Right atrium auricular region (tissue), 2 donors: Measurements from ENCODE around the gene MED12L. TPM values are rescaled to one million over a fixed set of nuclear protein-coding genes. Genes with fewer than 3 reads are reported as not detected.
A peak's percentile ranks its signal among the peaks of the same experiment; 100 is the strongest.
"Not testable (repeated sequence)": the region's sequence is repeated elsewhere in the genome, so short reads cannot be mapped to it uniquely, and the experiment has no call there.

Experiments used
- DNase-seq: peaks from one replicate; pipeline ENCODE4 v3.0.0-alpha.2; 2019; ENCODE audit warnings: low spot score
- H3K27ac ChIP-seq, 2 donors: fragments of 200-600 bp; sonication (generic); 1 replicate in 1 of 2; 2 replicates in 1 of 2; pipeline ENCODE4 v1.5.1; 2016 to 2019
- H3K27me3 ChIP-seq, 2 donors: fragments of 200-600 bp; sonication (generic); one replicate each; pipeline versions ENCODE4 v1.5.1 to v1.6.0; 2017 to 2019
- H3K36me3 ChIP-seq: fragments of 200-600 bp; sonication (generic); one replicate; pipeline ENCODE4 v1.5.1; 2016
- H3K4me1 ChIP-seq, 2 donors: fragments of 200-600 bp; sonication (generic); one replicate each; pipeline versions ENCODE4 v1.5.1 to v1.6.0; 2017 to 2019
- H3K4me3 ChIP-seq, 2 donors: fragments of 200-600 bp; sonication (generic); 1 replicate in 1 of 2; 2 replicates in 1 of 2; pipeline ENCODE4 v1.5.1; 2017 to 2019; ENCODE audit warnings: mild to moderate bottlenecking in 1 of 2, moderate library complexity in 1 of 2
- H3K9me3 ChIP-seq, 2 donors: fragments of 200-600 bp; sonication (generic); one replicate each; pipeline ENCODE4 v1.5.1; 2019
- CTCF ChIP-seq, 2 donors: fragments of 200-600 bp; sonication (generic); IDR thresholded peaks; one replicate each; pipeline ENCODE4 v1.5.1; 2019; ENCODE audit warnings: antibody characterized with exemption in 2 of 2
- total RNA-seq, 2 donors: library from RNA; depleted of rRNA; stranded (reverse); fragments of >200 nt; gene quantifications; one replicate each; pipeline ENCODE4 v1.1.0, GENCODE V29; 2016

MED12L gene
- total RNA-seq, 2 donors from 2014 or later = 0.07 to 0.35 TPM

GRCh38 chr3:151168269-151169094 is 83.0 kb downstream of the MED12L start:
- peak; percentile 69 for DNase-seq
- Histone ChIP-seq H3K36me3 (no peaks in the 10 kb centered on the region), H3K9me3 (no peaks in the 10 kb centered on the region), H3K4me1 (no peaks in the 10 kb centered on the region), H3K27ac (peak overlapping the region in 1 of 2 donors; percentile 31), H3K4me3 (no peak overlapping the region), H3K27me3 (no peaks in the 10 kb centered on the region)
- peak; percentile 58 to 82 for TF ChIP-seq CTCF (IDR thresholded peaks at IDR 0.05)

- Histone ChIP-seq H3K36me3 (no peaks in the 10 kb centered on the region), H3K27me3 (no peaks in the 10 kb centered on the region), H3K4me3 (no peak overlapping the region), H3K4me1 (no peaks in the 10 kb centered on the region), H3K9me3 (no peaks in the 10 kb centered on the region), H3K27ac (no peak overlapping the region)
- no peak for DNase-seq
- TF ChIP-seq CTCF (IDR thresholded peaks at IDR 0.05) = no peak
Observed at GRCh38 chr3:151169262-151169947, 83.9 kb downstream of the MED12L start.

- peak; percentile 75 for DNase-seq
- H3K4me3 ChIP-seq, H3K27me3 ChIP-seq, H3K4me1 ChIP-seq, H3K36me3 ChIP-seq, H3K9me3 ChIP-seq: not testable (repeated sequence)
- peak overlapping the region in 1 of 2 donors; percentile 5 for H3K27ac ChIP-seq
Observed at GRCh38 chr3:151169948-151170679, 84.7 kb downstream of the MED12L start.

- Histone ChIP-seq H3K4me1 (no peaks in the 10 kb centered on the region), H3K27me3 (no peaks in the 10 kb centered on the region), H3K36me3 (no peaks in the 10 kb centered on the region), H3K27ac (no peak overlapping the region), H3K4me3 (no peak overlapping the region), H3K9me3 (no peaks in the 10 kb centered on the region)
- no peak for DNase-seq
- TF ChIP-seq CTCF (IDR thresholded peaks at IDR 0.05) = no peak
Observed at GRCh38 chr3:151171145-151171757, 85.8 kb downstream of the MED12L start.

- DNase-seq = no peak
- H3K36me3 ChIP-seq = no peaks in the 10 kb centered on the region
- H3K27me3 ChIP-seq = no peaks in the 10 kb centered on the region
- no peaks in the 10 kb centered on the region for H3K9me3 ChIP-seq
- TF ChIP-seq CTCF (IDR thresholded peaks at IDR 0.05) = no peak
- H3K4me3 ChIP-seq = no peak overlapping the region
- H3K27ac ChIP-seq = no peak overlapping the region
- H3K4me1 ChIP-seq = no peaks in the 10 kb centered on the region
Observed at GRCh38 chr3:151174351-151174750, 88.9 kb downstream of the MED12L start.
